HEK293T (cell line): ENCODE data around the gene FAM237B.
"Not testable (repeated sequence)": the region's sequence is repeated elsewhere in the genome, so short reads cannot be mapped to it uniquely, and the experiment has no call there.

ENCODE experiments used
- CTCF ChIA-PET: fragments of 350-600 bp; formaldehyde crosslinking; extraction: SDS; loops from one replicate; lab custom pipeline; 2021; ENCODE audit warnings: antibody characterized with exemption, inconsistent platforms; lab: Yijun Ruan, JAX
- POLR2A ChIA-PET: fragments of 350-600 bp; formaldehyde crosslinking; extraction: SDS; loops from one replicate; lab custom pipeline; 2020; ENCODE audit warnings: antibody characterized with exemption, inconsistent platforms; lab: Yijun Ruan, JAX
- DNase-seq: peaks from one replicate; pipeline ENCODE4 v3.0.0; 2012; ENCODE audit warnings: mixed read lengths; ENCODE audit errors: extremely low spot score
- ARNT ChIP-seq: fragments of 450-650 bp; IDR thresholded peaks from 2 replicates; pipeline ENCODE4 v1.6.1; 2017; ENCODE audit warnings: mild to moderate bottlenecking
- BHLHE40 ChIP-seq: fragments of 450-650 bp; IDR thresholded peaks from 2 replicates; pipeline ENCODE4 v1.6.1; 2016; ENCODE audit warnings: mild to moderate bottlenecking, moderate library complexity, borderline replicate concordance
- CTBP1 ChIP-seq: fragments of 450-650 bp; IDR thresholded peaks from 2 replicates; pipeline ENCODE4 v1.6.1; 2016; ENCODE audit warnings: borderline replicate concordance
- ELF4 ChIP-seq: fragments of 450-650 bp; IDR thresholded peaks from 2 replicates; pipeline ENCODE4 v1.6.1; 2017; ENCODE audit warnings: antibody characterized with exemption
- FOXA1 ChIP-seq: fragments of 450-650 bp; IDR thresholded peaks from 2 replicates; pipeline ENCODE4 v1.6.1; 2016; ENCODE audit warnings: mild to moderate bottlenecking
- FOXK2 ChIP-seq: fragments of 450-650 bp; IDR thresholded peaks from 2 replicates; pipeline ENCODE4 v1.6.1; 2016; ENCODE audit warnings: mild to moderate bottlenecking
- FOXM1 ChIP-seq: fragments of 450-650 bp; IDR thresholded peaks from 2 replicates; pipeline ENCODE4 v1.6.1; 2017; ENCODE audit warnings: mild to moderate bottlenecking, borderline replicate concordance
- HDGF ChIP-seq: fragments of 450-650 bp; IDR thresholded peaks from 2 replicates; pipeline ENCODE4 v1.6.1; 2017; ENCODE audit warnings: antibody characterized with exemption, borderline replicate concordance
- L3MBTL2 ChIP-seq: fragments of 450-650 bp; conservative IDR thresholded peaks from 2 replicates; pipeline ENCODE4 v1.6.1; 2016; ENCODE audit warnings: mild to moderate bottlenecking
- LEF1 ChIP-seq: fragments of 450-650 bp; IDR thresholded peaks from 2 replicates; pipeline ENCODE4 v1.6.1; 2017; ENCODE audit warnings: mild to moderate bottlenecking, borderline replicate concordance
- NFRKB ChIP-seq: fragments of 450-650 bp; IDR thresholded peaks from 2 replicates; pipeline ENCODE4 v1.6.1; 2016; ENCODE audit warnings: mild to moderate bottlenecking, moderate library complexity
- PKNOX1 ChIP-seq: fragments of 450-650 bp; IDR thresholded peaks from 2 replicates; pipeline ENCODE4 v1.6.1; 2016
- SP1 ChIP-seq: fragments of 450-650 bp; IDR thresholded peaks from 2 replicates; pipeline ENCODE4 v1.6.1; 2017
- SUZ12 ChIP-seq: fragments of 450-650 bp; IDR thresholded peaks from 2 replicates; pipeline ENCODE4 v1.6.1; 2016; ENCODE audit warnings: mild to moderate bottlenecking
- TARDBP ChIP-seq: fragments of 450-650 bp; IDR thresholded peaks from 2 replicates; pipeline ENCODE4 v1.6.1; 2016
- ZNF384 ChIP-seq: fragments of 450-650 bp; IDR thresholded peaks from 2 replicates; pipeline ENCODE4 v1.6.1; 2016

Gene FAM237B

GRCh38 chr7:90345595-90346335, 24.7 kb upstream of the FAM237B start:
- ChIA-PET CTCF (interaction anchor here (0.6 to 0.8 kb wide), 3 partner anchors 24 to 38 kb away, joined by 3 to 10 read pairs (median 3); partner anchors contain the start of gene FAM237B), POLR2A (interaction anchor here (0.6 to 1.2 kb wide), 2 partner anchors 9 to 68 kb away, joined by 3 to 6 read pairs; no protein-coding TSS in a partner anchor)
- no peak for DNase-seq

GRCh38 chr7:90345016-90345415, 23.9 kb upstream of the FAM237B start:
- no peak for DNase-seq
- TF ChIP-seq SUZ12: no peak
- TF ChIP-seq FOXA1: no peak
- no peak for TF ChIP-seq ELF4
- no peak for TF ChIP-seq SP1
- TF ChIP-seq PKNOX1: no peak
- TF ChIP-seq FOXM1: no peak
- no peak for TF ChIP-seq FOXK2
- TF ChIP-seq ARNT: no peak
- no peak for TF ChIP-seq L3MBTL2
- no peak for TF ChIP-seq BHLHE40
- no peak for TF ChIP-seq HDGF
- no peak for TF ChIP-seq TARDBP
- TF ChIP-seq LEF1: no peak
- TF ChIP-seq ZNF384: no peak
- TF ChIP-seq NFRKB: no peak
- TF ChIP-seq CTBP1: no peak
- ChIA-PET POLR2A (interaction anchor here (1.2 kb wide), 1 partner anchor 8 kb away, joined by 6 read pairs; no protein-coding TSS in a partner anchor), CTCF (no interaction called here)

More at GRCh38 chr7:90345595-90346335, 24.7 kb upstream of the FAM237B start:
- TF ChIP-seq TARDBP: no peak
- TF ChIP-seq PKNOX1: no peak

- TF ChIP-seq L3MBTL2 (no peak), HDGF (no peak), BHLHE40 (no peak), ELF4 (no peak), CTBP1 (no peak), FOXM1 (no peak), LEF1 (no peak), PKNOX1 (no peak), FOXK2 (no peak), NFRKB (no peak), FOXA1 (no peak), SUZ12 (no peak)
- no peak for DNase-seq
- ChIA-PET POLR2A (interaction anchor here (0.9 kb wide), 1 partner anchor 9 kb away, joined by 6 read pairs; no protein-coding TSS in a partner anchor), CTCF (no interaction called here)
These were observed 16.0 kb upstream of the FAM237B start for GRCh38 chr7:90337106-90337505.

GRCh38 chr7:90334926-90335325, 13.8 kb upstream of the FAM237B start:
- CTCF ChIA-PET: not testable (repeated sequence)

GRCh38 chr7:90334193-90334843, 13.2 kb upstream of the FAM237B start:
- POLR2A ChIA-PET: no interaction called here
- DNase-seq: no peak
- CTCF ChIA-PET: no interaction called here
- TF ChIP-seq NFRKB (no peak), FOXK2 (no peak), ZNF384 (no peak), FOXM1 (no peak), CTBP1 (no peak), HDGF (no peak), PKNOX1 (no peak), BHLHE40 (no peak), LEF1 (no peak), TARDBP (no peak), FOXA1 (no peak), L3MBTL2 (no peak), ARNT (no peak), SP1 (no peak), ELF4 (no peak), SUZ12 (no peak)

More at GRCh38 chr7:90334926-90335325, 13.8 kb upstream of the FAM237B start:
- DNase-seq, POLR2A ChIA-PET: not testable (repeated sequence)

- ChIA-PET CTCF (no interaction called here), POLR2A (no interaction called here)
- DNase-seq: no peak
- TF ChIP-seq CTBP1 (no peak), BHLHE40 (no peak), SUZ12 (no peak), SP1 (no peak), FOXK2 (no peak), NFRKB (no peak), ELF4 (no peak), TARDBP (no peak), PKNOX1 (no peak), LEF1 (no peak), ARNT (no peak), FOXM1 (no peak), ZNF384 (no peak), HDGF (no peak), FOXA1 (no peak), L3MBTL2 (no peak)
These were observed 5.4 kb upstream of the FAM237B start for GRCh38 chr7:90326500-90326899.
